H1 (cell line): ENCODE data around the gene ALG2.

ENCODE experiments used
- BCL11A ChIP-seq, 2 experiments: IDR thresholded peaks; one replicate each; pipeline ENCODE4 v1.6.1; 2011; ENCODE audit warnings: low read depth in 2 of 2, low read length in 2 of 2, mild to moderate bottlenecking in 2 of 2
- EZH2 ChIP-seq: fragments of 200-600 bp; sonication (generic); IDR thresholded peaks from 2 replicates; pipeline ENCODE4 v1.7.1; 2012; ENCODE audit warnings: low read depth, mild to moderate bottlenecking, moderate library complexity, low read length, inconsistent platforms; ENCODE audit not compliant: severe bottlenecking
- GTF2F1 ChIP-seq: IDR thresholded peaks from 2 replicates; pipeline ENCODE4 v1.6.1; 2012; ENCODE audit warnings: low read depth, low read length, improper control_type of control experiment, borderline replicate concordance
- HDAC6 ChIP-seq: IDR thresholded peaks from one replicate; pipeline ENCODE4 v1.7.1; 2012; ENCODE audit warnings: low read depth, mild to moderate bottlenecking, inconsistent platforms, low read length, moderate library complexity
- NRF1 ChIP-seq: IDR thresholded peaks from 2 replicates; pipeline ENCODE4 v1.6.1; 2011; ENCODE audit warnings: mild to moderate bottlenecking, low read depth, low read length, improper control_type of control experiment
- POLR2A ChIP-seq, 2 experiments: IDR thresholded peaks; 1 replicate in 1 of 2; 2 replicates in 1 of 2; pipeline ENCODE4 v1.6.1; 2011; ENCODE audit warnings: low read depth in 2 of 2, low read length in 2 of 2, mild to moderate bottlenecking in 2 of 2; ENCODE audit errors: control extremely low read depth in 1 of 2
- SP2 ChIP-seq: IDR thresholded peaks from 2 replicates; pipeline ENCODE4 v1.6.1; 2012; ENCODE audit warnings: mild to moderate bottlenecking, low read length, inconsistent platforms
- TF ChIP-seq, protein P1 (sequence below), 3 experiments: IDR thresholded peaks; 1 replicate in 2 of 3; 2 replicates in 1 of 3; pipeline versions ENCODE4 v1.5.1 to v1.6.1; 2011; ENCODE audit warnings: low read length in 3 of 3, mild to moderate bottlenecking in 3 of 3, inconsistent platforms in 2 of 3, low read depth in 1 of 3, moderate library complexity in 1 of 3; ENCODE audit not compliant: insufficient read depth in 1 of 3; ENCODE audit errors: control extremely low read depth in 1 of 3
- TF ChIP-seq, protein P2 (sequence below): IDR thresholded peaks from 2 replicates; pipeline ENCODE4 v1.6.1; 2012; ENCODE audit warnings: low read length, inconsistent platforms

DNA sequence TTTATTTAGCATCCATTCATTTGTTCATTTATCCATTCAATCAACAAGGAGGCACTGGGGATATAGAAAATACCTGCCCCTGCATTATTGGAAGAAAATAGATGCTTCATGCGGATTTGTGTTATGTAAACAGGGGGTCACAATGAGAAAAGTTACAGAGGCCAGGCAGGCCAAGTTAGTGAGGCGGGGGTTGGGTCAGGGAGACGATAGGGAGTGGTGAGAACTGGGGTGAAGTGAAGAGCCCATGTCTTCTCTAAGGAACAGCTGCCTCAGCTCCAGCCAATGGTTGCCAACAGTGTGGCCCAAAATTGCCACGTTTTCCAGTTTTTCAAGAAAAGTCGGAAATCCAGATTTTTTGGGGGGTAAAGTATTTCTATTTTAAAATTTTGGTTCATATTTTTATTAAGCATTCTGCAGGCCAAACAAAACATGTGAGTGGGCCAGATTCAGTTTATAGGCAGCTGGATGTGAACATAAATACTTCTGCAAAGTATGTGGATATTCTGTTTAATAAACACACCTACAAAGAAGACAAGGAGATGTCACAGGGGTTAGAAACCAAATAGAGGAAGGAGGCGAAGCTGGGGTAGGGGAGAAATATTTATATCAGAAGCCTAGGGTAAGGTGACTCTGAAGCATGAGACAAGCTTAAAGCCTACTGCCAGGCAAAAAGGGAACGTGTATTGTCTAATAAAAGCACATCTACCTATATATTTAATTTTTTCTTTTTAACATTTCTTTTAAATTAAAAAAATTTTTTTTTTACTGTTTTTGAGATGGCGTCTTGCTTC is 44.0 kb downstream of the ALG2 start:
- no peak for TF ChIP-seq POLR2A (IDR thresholded peaks at IDR 0.05; ENCODE audit: control extremely low read depth in 1 of 2, low read depth in 2 of 2, low read length in 2 of 2)
- no peak for TF ChIP-seq NRF1
- TF ChIP-seq, protein P1, sequence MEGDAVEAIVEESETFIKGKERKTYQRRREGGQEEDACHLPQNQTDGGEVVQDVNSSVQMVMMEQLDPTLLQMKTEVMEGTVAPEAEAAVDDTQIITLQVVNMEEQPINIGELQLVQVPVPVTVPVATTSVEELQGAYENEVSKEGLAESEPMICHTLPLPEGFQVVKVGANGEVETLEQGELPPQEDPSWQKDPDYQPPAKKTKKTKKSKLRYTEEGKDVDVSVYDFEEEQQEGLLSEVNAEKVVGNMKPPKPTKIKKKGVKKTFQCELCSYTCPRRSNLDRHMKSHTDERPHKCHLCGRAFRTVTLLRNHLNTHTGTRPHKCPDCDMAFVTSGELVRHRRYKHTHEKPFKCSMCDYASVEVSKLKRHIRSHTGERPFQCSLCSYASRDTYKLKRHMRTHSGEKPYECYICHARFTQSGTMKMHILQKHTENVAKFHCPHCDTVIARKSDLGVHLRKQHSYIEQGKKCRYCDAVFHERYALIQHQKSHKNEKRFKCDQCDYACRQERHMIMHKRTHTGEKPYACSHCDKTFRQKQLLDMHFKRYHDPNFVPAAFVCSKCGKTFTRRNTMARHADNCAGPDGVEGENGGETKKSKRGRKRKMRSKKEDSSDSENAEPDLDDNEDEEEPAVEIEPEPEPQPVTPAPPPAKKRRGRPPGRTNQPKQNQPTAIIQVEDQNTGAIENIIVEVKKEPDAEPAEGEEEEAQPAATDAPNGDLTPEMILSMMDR (IDR thresholded peaks at IDR 0.05; ENCODE audit: control extremely low read depth in 1 of 3, insufficient read depth in 1 of 3, low read depth in 1 of 3, low read length in 3 of 3): no peak
- no peak for TF ChIP-seq GTF2F1
- TF ChIP-seq, protein P2, sequence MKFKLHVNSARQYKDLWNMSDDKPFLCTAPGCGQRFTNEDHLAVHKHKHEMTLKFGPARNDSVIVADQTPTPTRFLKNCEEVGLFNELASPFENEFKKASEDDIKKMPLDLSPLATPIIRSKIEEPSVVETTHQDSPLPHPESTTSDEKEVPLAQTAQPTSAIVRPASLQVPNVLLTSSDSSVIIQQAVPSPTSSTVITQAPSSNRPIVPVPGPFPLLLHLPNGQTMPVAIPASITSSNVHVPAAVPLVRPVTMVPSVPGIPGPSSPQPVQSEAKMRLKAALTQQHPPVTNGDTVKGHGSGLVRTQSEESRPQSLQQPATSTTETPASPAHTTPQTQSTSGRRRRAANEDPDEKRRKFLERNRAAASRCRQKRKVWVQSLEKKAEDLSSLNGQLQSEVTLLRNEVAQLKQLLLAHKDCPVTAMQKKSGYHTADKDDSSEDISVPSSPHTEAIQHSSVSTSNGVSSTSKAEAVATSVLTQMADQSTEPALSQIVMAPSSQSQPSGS: no peak
- no peak for TF ChIP-seq EZH2
- no peak for TF ChIP-seq SP2
- no peak for TF ChIP-seq BCL11A (IDR thresholded peaks at IDR 0.05; ENCODE audit: low read depth in 2 of 2, low read length in 2 of 2)
- TF ChIP-seq HDAC6: no peak
